Effector memory CD4-positive, alpha-beta T cell (primary cell): Measurements from ENCODE around the gene WASHC2A.
"Not testable (repeated sequence)": the region's sequence is repeated elsewhere in the genome, so short reads cannot be mapped to it uniquely, and the experiment has no call there.

ENCODE experiments used
- DNase-seq, 3 donors: peaks; one replicate each; pipeline ENCODE4 v3.0.0-alpha.2; 2020
- H3K27ac ChIP-seq: 2 replicates; pipeline ENCODE4 v1.7.0; 2013; ENCODE audit warnings: mild to moderate bottlenecking, low read length, moderate library complexity; ENCODE audit not compliant: insufficient read depth, poor library complexity, severe bottlenecking
- H3K27me3 ChIP-seq: replicated peaks from 2 replicates; pipeline ENCODE4 v1.7.0; 2013; ENCODE audit warnings: mild to moderate bottlenecking, low read length; ENCODE audit not compliant: insufficient read depth, control insufficient read depth, poor library complexity, severe bottlenecking
- H3K36me3 ChIP-seq: 2 replicates; pipeline ENCODE4 v1.7.0; 2013; ENCODE audit warnings: mild to moderate bottlenecking, low read length, moderate library complexity; ENCODE audit not compliant: control insufficient read depth, insufficient read depth
- H3K4me1 ChIP-seq: 2 replicates; pipeline ENCODE4 v1.7.0; 2013; ENCODE audit warnings: low read length, mild to moderate bottlenecking; ENCODE audit not compliant: control insufficient read depth, insufficient read depth, poor library complexity, severe bottlenecking
- H3K4me3 ChIP-seq: 2 replicates; pipeline ENCODE4 v1.7.0; 2013; ENCODE audit warnings: low read length, low read depth, mild to moderate bottlenecking; ENCODE audit not compliant: insufficient read depth, poor library complexity, severe bottlenecking
- H3K9me3 ChIP-seq: 2 replicates; pipeline ENCODE4 v1.7.0; 2013; ENCODE audit warnings: mild to moderate bottlenecking, low read length, moderate library complexity; ENCODE audit not compliant: control insufficient read depth

Gene WASHC2A

GRCh38 chr10:50035337-50035736 lies 32.4 kb upstream of the WASHC2A start:
- H3K9me3 ChIP-seq, H3K27me3 ChIP-seq, DNase-seq, H3K27ac ChIP-seq, H3K4me1 ChIP-seq, H3K36me3 ChIP-seq, H3K4me3 ChIP-seq: not testable (repeated sequence)

- no peaks in the 10 kb centered on the region for H3K27me3 ChIP-seq
- no peak overlapping the region for H3K27ac ChIP-seq
- no peak for DNase-seq
- H3K9me3 ChIP-seq, result no peaks in the 10 kb centered on the region
- H3K4me1 ChIP-seq, result no peaks in the 10 kb centered on the region
- no peak overlapping the region for H3K4me3 ChIP-seq
- H3K36me3 ChIP-seq, result no peaks in the 10 kb centered on the region
Measured at GRCh38 chr10:50044941-50045664, 22.7 kb upstream of the WASHC2A start.

GRCh38 chr10:50046457-50046856 lies 21.3 kb upstream of the WASHC2A start:
- not testable (repeated sequence) for H3K9me3 ChIP-seq, H3K27ac ChIP-seq, DNase-seq, H3K4me3 ChIP-seq, H3K36me3 ChIP-seq, H3K4me1 ChIP-seq, H3K27me3 ChIP-seq

GRCh38 chr10:50047594-50047993 lies 20.2 kb upstream of the WASHC2A start:
- H3K27ac ChIP-seq, result not testable (repeated sequence)

GRCh38 chr10:50051995-50052660 lies 15.6 kb upstream of the WASHC2A start:
- not testable (repeated sequence) for H3K27me3 ChIP-seq, H3K9me3 ChIP-seq, H3K27ac ChIP-seq, H3K4me1 ChIP-seq, DNase-seq, H3K4me3 ChIP-seq, H3K36me3 ChIP-seq

More at GRCh38 chr10:50047594-50047993, 20.2 kb upstream of the WASHC2A start:
- not testable (repeated sequence) for H3K27me3 ChIP-seq, H3K36me3 ChIP-seq, H3K4me1 ChIP-seq, H3K9me3 ChIP-seq, DNase-seq, H3K4me3 ChIP-seq

GRCh38 chr10:50052778-50053376 lies 14.9 kb upstream of the WASHC2A start:
- not testable (repeated sequence) for H3K27ac ChIP-seq, H3K4me1 ChIP-seq, H3K9me3 ChIP-seq, H3K36me3 ChIP-seq, H3K27me3 ChIP-seq, H3K4me3 ChIP-seq, DNase-seq

GRCh38 chr10:50055494-50056292 lies 12.1 kb upstream of the WASHC2A start:
- not testable (repeated sequence) for H3K36me3 ChIP-seq, H3K4me1 ChIP-seq, H3K27ac ChIP-seq, H3K27me3 ChIP-seq, H3K9me3 ChIP-seq, DNase-seq, H3K4me3 ChIP-seq

GRCh38 chr10:50056654-50057053 lies 11.1 kb upstream of the WASHC2A start:
- not testable (repeated sequence) for DNase-seq, H3K4me1 ChIP-seq, H3K36me3 ChIP-seq, H3K4me3 ChIP-seq, H3K9me3 ChIP-seq, H3K27ac ChIP-seq, H3K27me3 ChIP-seq

- H3K36me3 ChIP-seq, result not testable (repeated sequence)
Measured at GRCh38 chr10:50058727-50059126, 9.0 kb upstream of the WASHC2A start.

GRCh38 chr10:50059946-50060345 lies 7.8 kb upstream of the WASHC2A start:
- not testable (repeated sequence) for H3K27ac ChIP-seq, H3K36me3 ChIP-seq, DNase-seq, H3K9me3 ChIP-seq, H3K4me3 ChIP-seq, H3K4me1 ChIP-seq, H3K27me3 ChIP-seq

More at GRCh38 chr10:50058727-50059126, 9.0 kb upstream of the WASHC2A start:
- not testable (repeated sequence) for H3K4me1 ChIP-seq, H3K27ac ChIP-seq, H3K4me3 ChIP-seq, H3K9me3 ChIP-seq, H3K27me3 ChIP-seq, DNase-seq
